Liver (tissue), 3 donors: ENCODE results near the gene KRTAP4-2.

Source experiments
- GABPA ChIP-seq, 2 donors: IDR thresholded peaks in 1 of 2; conservative IDR thresholded peaks in 1 of 2; 2 replicates each; pipeline ENCODE4 v1.6.1; 2016; ENCODE audit warnings: antibody characterized with exemption in 2 of 2, mild to moderate bottlenecking in 1 of 2, moderate library complexity in 1 of 2
- JUND ChIP-seq, 2 donors: IDR thresholded peaks; 2 replicates each; pipeline ENCODE4 v1.6.1; 2016; ENCODE audit warnings: antibody characterized with exemption in 2 of 2
- NR2F2 ChIP-seq: IDR thresholded peaks from 2 replicates; pipeline ENCODE4 v1.6.1; 2016; ENCODE audit warnings: antibody characterized with exemption
- RAD21 ChIP-seq, 2 donors: IDR thresholded peaks; 2 replicates each; pipeline ENCODE4 v1.6.1; 2016; ENCODE audit warnings: antibody characterized with exemption in 2 of 2, mild to moderate bottlenecking in 2 of 2
- SP1 ChIP-seq: IDR thresholded peaks from 2 replicates; pipeline ENCODE4 v1.6.1; 2018; ENCODE audit warnings: antibody characterized with exemption, mild to moderate bottlenecking
- TAF1 ChIP-seq: conservative IDR thresholded peaks from 2 replicates; pipeline ENCODE4 v1.6.1; 2016; ENCODE audit warnings: antibody characterized with exemption, mild to moderate bottlenecking
- YY1 ChIP-seq: IDR thresholded peaks from 2 replicates; pipeline ENCODE4 v1.6.1; 2016; ENCODE audit warnings: antibody characterized with exemption, mild to moderate bottlenecking
- TF ChIP-seq, protein P1 (sequence below): fragments of 150-350 bp; IDR thresholded peaks from 2 replicates; pipeline ENCODE4 v1.5.1; 2017; ENCODE audit warnings: improper control_type of control experiment, low read depth, low read length; ENCODE audit not compliant: missing input control
- TF ChIP-seq, protein P2 (sequence below): IDR thresholded peaks from 2 replicates; pipeline ENCODE4 v1.6.1; 2016; ENCODE audit warnings: antibody characterized with exemption
- TF ChIP-seq, protein P3 (sequence below): IDR thresholded peaks from 2 replicates; pipeline ENCODE4 v1.6.1; 2016; ENCODE audit warnings: antibody characterized with exemption
- TF ChIP-seq, protein P4 (sequence below): IDR thresholded peaks from 2 replicates; pipeline ENCODE4 v1.6.1; 2016; ENCODE audit warnings: antibody characterized with exemption, mild to moderate bottlenecking
- donor health status: healthy.
- donor health status: healthy.

DNA sequence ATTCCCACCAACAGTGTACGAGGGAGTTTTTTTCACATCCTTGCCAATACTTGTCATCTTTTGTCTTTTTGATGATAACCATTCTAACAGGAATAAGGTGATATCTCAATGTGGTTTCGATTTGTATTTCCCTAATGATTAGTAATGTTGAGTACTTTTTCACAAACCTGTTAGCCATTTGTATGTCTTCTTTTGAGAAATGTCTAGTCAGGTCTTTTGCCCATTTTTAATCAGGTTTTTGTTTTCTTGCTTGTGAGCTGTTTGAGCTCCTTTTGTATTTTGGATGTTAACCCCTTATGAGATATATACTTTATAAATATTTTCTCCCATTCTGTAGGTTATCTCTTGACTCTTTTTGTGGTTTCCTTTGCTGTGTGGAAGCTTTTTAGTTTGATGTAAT lies 26.5 kb downstream of the KRTAP4-2 start:
- TF ChIP-seq TAF1 (no peak), SP1 (no peak), YY1 (no peak), JUND (IDR thresholded peaks at IDR 0.05) (no peak), GABPA (IDR thresholded peaks at IDR 0.05 in 1 of 2, conservative IDR thresholded peaks at IDR 0.05 in 1 of 2) (no peak), NR2F2 (no peak), RAD21 (IDR thresholded peaks at IDR 0.05) (no peak)
- TF ChIP-seq, protein P1, sequence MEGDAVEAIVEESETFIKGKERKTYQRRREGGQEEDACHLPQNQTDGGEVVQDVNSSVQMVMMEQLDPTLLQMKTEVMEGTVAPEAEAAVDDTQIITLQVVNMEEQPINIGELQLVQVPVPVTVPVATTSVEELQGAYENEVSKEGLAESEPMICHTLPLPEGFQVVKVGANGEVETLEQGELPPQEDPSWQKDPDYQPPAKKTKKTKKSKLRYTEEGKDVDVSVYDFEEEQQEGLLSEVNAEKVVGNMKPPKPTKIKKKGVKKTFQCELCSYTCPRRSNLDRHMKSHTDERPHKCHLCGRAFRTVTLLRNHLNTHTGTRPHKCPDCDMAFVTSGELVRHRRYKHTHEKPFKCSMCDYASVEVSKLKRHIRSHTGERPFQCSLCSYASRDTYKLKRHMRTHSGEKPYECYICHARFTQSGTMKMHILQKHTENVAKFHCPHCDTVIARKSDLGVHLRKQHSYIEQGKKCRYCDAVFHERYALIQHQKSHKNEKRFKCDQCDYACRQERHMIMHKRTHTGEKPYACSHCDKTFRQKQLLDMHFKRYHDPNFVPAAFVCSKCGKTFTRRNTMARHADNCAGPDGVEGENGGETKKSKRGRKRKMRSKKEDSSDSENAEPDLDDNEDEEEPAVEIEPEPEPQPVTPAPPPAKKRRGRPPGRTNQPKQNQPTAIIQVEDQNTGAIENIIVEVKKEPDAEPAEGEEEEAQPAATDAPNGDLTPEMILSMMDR = no peak
- TF ChIP-seq, protein P2, sequence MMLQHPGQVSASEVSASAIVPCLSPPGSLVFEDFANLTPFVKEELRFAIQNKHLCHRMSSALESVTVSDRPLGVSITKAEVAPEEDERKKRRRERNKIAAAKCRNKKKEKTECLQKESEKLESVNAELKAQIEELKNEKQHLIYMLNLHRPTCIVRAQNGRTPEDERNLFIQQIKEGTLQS = no peak
- TF ChIP-seq, protein P3, sequence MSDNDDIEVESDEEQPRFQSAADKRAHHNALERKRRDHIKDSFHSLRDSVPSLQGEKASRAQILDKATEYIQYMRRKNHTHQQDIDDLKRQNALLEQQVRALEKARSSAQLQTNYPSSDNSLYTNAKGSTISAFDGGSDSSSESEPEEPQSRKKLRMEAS = no peak
- TF ChIP-seq, protein P4, sequence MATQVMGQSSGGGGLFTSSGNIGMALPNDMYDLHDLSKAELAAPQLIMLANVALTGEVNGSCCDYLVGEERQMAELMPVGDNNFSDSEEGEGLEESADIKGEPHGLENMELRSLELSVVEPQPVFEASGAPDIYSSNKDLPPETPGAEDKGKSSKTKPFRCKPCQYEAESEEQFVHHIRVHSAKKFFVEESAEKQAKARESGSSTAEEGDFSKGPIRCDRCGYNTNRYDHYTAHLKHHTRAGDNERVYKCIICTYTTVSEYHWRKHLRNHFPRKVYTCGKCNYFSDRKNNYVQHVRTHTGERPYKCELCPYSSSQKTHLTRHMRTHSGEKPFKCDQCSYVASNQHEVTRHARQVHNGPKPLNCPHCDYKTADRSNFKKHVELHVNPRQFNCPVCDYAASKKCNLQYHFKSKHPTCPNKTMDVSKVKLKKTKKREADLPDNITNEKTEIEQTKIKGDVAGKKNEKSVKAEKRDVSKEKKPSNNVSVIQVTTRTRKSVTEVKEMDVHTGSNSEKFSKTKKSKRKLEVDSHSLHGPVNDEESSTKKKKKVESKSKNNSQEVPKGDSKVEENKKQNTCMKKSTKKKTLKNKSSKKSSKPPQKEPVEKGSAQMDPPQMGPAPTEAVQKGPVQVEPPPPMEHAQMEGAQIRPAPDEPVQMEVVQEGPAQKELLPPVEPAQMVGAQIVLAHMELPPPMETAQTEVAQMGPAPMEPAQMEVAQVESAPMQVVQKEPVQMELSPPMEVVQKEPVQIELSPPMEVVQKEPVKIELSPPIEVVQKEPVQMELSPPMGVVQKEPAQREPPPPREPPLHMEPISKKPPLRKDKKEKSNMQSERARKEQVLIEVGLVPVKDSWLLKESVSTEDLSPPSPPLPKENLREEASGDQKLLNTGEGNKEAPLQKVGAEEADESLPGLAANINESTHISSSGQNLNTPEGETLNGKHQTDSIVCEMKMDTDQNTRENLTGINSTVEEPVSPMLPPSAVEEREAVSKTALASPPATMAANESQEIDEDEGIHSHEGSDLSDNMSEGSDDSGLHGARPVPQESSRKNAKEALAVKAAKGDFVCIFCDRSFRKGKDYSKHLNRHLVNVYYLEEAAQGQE = no peak
